Measurements from ENCODE around the gene KCP.

DNA sequence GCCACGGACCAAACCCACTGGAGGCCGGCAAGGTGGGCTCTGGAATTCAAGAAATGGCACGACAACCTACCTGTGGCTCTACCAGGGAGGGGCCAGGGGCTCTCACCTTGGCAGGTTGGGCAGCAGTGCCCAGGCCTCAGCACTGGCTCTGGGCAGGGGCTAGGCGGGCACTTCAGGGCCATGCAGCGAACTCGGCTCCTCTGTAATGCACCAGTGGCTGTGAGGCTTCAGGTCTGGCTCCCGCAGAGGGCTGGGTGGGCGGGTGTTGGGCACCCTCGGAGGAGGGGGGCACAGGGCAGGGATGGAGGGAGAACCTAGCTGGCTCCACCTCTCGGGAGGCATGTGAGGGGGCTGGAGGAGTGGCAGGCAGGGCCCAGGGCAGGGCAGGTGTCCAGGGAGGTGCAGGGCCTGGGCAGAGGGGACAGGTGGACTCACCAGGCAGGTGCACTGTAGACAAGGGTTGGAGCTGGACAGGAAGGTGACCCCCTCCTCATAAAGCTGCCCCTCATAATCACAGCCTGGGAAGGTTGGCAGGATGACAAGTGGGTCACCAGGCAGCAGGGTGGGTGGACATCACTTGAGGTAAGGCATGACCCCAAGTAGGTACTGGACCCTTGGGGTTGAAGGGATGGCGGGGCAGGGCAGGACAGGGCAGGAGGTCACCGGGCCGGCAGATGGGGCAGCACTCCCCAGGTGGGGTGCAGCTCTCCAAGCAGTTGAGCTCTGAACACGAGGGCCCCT, 6.7 kb downstream of the KCP start:
- no peak for TF ChIP-seq BHLHE40 (IDR thresholded peaks at IDR 0.05; ENCODE audit: borderline replicate concordance)
- TF ChIP-seq CTBP1 (IDR thresholded peaks at IDR 0.05; ENCODE audit: borderline replicate concordance), result no peak
- no peak for TF ChIP-seq ARNT (IDR thresholded peaks at IDR 0.05)
- TF ChIP-seq FOXK2 (IDR thresholded peaks at IDR 0.05), result no peak
- TF ChIP-seq HDGF (IDR thresholded peaks at IDR 0.05; ENCODE audit: borderline replicate concordance), result no peak
- TF ChIP-seq ZNF384 (IDR thresholded peaks at IDR 0.05), result no peak
- no peak for TF ChIP-seq NFRKB (IDR thresholded peaks at IDR 0.05)
- TF ChIP-seq FOXA1 (IDR thresholded peaks at IDR 0.05), result no peak
